Heart right ventricle (tissue), 16 donors: ENCODE results near the gene CMIP. TPM values are rescaled to one million over a fixed set of nuclear protein-coding genes. Genes with fewer than 3 reads are reported as not detected.

ENCODE experiments used
- ATAC-seq, 8 donors: fragments of 200-7000 bp; cut with Tn5 transposase; one replicate each; pipeline ENCODE4 v1.9.1; 2020; ENCODE audit warnings: mild to moderate bottlenecking in 8 of 8, moderate library complexity in 8 of 8, moderate number of reproducible peaks in 1 of 8
- DNase-seq, 2 donors: peaks; one replicate each; pipeline ENCODE4 v3.0.0-alpha.2; 2020
- H3K27ac ChIP-seq, 10 donors: fragments of 200-600 bp; sonication (generic) in 2 of 10; one replicate each; pipeline versions ENCODE4 v1.5.0 to v1.8.0; 2020 to 2022; ENCODE audit warnings: mild to moderate bottlenecking in 3 of 10
- H3K27me3 ChIP-seq, 7 donors: fragments of 200-600 bp; one replicate each; pipeline ENCODE4 v1.8.0; 2021 to 2022; ENCODE audit warnings: mild to moderate bottlenecking in 2 of 7
- H3K36me3 ChIP-seq, 9 donors: fragments of 200-600 bp; sonication (generic) in 1 of 9; one replicate each; pipeline versions ENCODE4 v1.5.0 to v1.8.0; 2020 to 2022; ENCODE audit warnings: mild to moderate bottlenecking in 2 of 9
- H3K4me1 ChIP-seq, 9 donors: fragments of 200-600 bp; sonication (generic) in 1 of 9; one replicate each; pipeline versions ENCODE4 v1.5.0 to v1.8.0; 2020 to 2022; ENCODE audit warnings: mild to moderate bottlenecking in 4 of 9
- H3K4me3 ChIP-seq, 10 donors: fragments of 200-600 bp; sonication (generic) in 2 of 10; one replicate each; pipeline versions ENCODE4 v1.5.0 to v1.8.0; 2020 to 2022; ENCODE audit warnings: mild to moderate bottlenecking in 7 of 10, moderate library complexity in 2 of 10
- H3K9me3 ChIP-seq, 11 donors: fragments of 200-600 bp in 10 of 11; sonication (generic) in 2 of 11; one replicate each; pipeline versions ENCODE4 v1.5.0 to v1.8.0; 2013 to 2022; ENCODE audit warnings: mild to moderate bottlenecking in 2 of 11, control low read depth in 1 of 11, moderate library complexity in 1 of 11
- CTCF ChIP-seq, 9 donors: fragments of 200-600 bp; sonication (generic) in 2 of 9; IDR thresholded peaks; one replicate each; pipeline versions ENCODE4 v1.5.0 to v1.8.0; 2021 to 2022; ENCODE audit warnings: antibody characterized with exemption in 9 of 9, mild to moderate bottlenecking in 5 of 9, moderate library complexity in 1 of 9
- WGBS, 2 donors: extraction: QIAGEN DNeasy Blood & Tissue Kit; methylation state at CpG; one replicate each; pipeline ENCODE4 v1.1.7; 2013; ENCODE audit warnings: inconsistent platforms in 1 of 2; 5-methylcytosine and 5-hydroxymethylcytosine counted together
- intact Hi-C, 10 donors: fragments of 100-400 bp; cut with DNase I; formaldehyde crosslinking; loops; one replicate each; pipeline versions ENCODE4 v1.11.1 to v1.14.2; 2022
- polyA plus RNA-seq, 2 donors: library from polyadenylated mRNA; stranded (reverse); fragments of 200-250 nt; gene quantifications; one replicate each; pipeline ENCODE4 v1.2.3, GENCODE V29; 2013
- total RNA-seq, 10 donors: library from RNA; stranded (reverse); fragmentation: NEBNext Ultra II Directional in 3 of 10; extraction: Animal tissue kit (Norgen Biotek cat#: 25700) in 3 of 10; gene quantifications; one replicate each; pipeline versions ENCODE4 v1.2.1 to v1.2.4, GENCODE V29; 2021 to 2023
- donor health status: Arrhythmogenic right ventricular cardiomyopathy.
- donor health status: ischemic (EF 13 %, LVEDD 7.1; RV severe dilation, severe dysfunction).
- donor health status: healthy with polysubstance abuse.
- donor health status: DM: no; HTN: yes; CAD: no.
- donor health status: DM: no; HTN: no; CAD: no.
- donor health status: ischemic (EF 25% LVEDD 6.9; RV normal size, moderate dysfunction).
- donor health status: ischemic (EF 25% LVEDD 5.7; RV mildly dilated, moderate dysfunction).
- donor health status: healthy.
- donor health status: DM: yes; HTN: yes; CAD: no.
- donor health status: Ischemic cardiomyopathy.
- donor health status: ischemic (EF 35%, LVEDD 5.7; RV mildly dilated, moderate dysfunction).
- donor health status: nonischemic (EF 11% LVEDD 7.7; RV severe dilation, severe dysfunction).
- donor health status: DM: yes; HTN: yes; CAD: no.
- donor health status: PGD.
- donor health status: ischemic (EF 29% LVEDD 5.4; RV normal size, mild dysfunction).
- donor health status: nonischemic (EF 23%, LVEDD 6.1; RV moderate dilation, normal function).

The CMIP gene
- total and polyA plus RNA-seq, 12 donors: 5.4 to 32.8 (median 13.0) TPM

DNA sequence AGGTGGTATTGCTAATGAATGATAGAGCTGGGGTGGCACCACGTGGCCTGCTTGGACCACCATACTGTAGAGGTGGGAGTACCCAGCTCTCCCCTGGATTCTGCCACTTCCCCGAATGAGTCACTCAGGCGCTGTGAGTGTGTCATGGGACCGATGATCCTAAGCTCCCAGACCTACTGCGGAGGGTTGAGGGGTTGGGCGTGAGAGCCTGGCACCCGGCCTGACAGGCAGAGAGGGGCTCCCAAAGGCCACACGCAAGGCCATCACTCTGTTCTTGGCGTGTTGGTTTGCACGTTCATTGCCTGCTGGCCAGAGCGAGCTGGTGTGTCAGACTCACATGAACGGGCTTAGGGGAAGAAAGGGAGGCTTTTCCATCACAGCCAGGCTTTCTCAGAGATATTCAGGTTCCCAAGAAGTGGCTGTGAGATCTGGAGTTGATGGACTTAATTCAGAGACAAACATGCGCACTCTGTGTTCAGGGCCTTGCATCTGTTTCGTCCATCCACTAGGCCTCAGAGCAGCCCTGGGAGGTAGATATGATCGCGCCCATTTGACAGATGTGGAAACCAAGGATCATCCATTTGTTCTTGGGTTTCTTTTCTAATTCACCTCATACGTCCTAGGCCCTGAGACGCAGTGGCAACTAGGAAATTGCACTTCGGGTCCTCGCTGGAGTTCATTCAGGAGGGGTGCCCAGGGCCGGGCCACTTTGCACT lies 41.4 kb downstream of the CMIP start:
- WGBS, 2 donors: 88 to 94% methylated on average over 21 of the region's 21 CpGs
- peaks cover 3 to 92% (median 54%) of the 10 kb centered on the region in 9 donors for H3K4me1 ChIP-seq

DNA sequence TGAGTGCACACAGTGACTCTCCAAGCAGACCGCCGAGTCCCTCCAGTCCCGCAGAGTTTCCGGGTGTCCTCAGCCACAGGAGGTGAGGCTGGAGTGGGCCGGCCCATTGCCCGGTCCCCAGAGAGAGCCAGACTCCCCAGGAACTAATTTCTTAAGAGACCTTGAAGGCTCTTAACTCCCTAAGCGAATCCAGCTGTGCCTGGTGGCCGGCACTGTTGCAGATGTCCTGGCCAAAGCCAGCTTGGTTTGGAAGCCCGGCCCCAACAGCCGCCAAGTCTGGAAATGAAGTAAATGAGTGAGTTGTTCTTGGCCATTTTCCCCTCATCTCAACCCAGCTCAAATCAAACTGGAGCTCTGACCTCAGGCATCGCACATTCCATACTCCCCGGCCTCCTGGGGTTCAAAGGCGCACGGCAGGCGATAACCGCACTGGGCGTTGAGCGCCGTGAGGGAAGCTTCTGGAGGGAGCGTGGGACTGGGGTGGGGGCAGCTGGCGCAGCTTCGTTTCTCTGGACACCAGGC lies 42.0 kb downstream of the CMIP start:
- H3K4me1 ChIP-seq: peaks cover 3 to 90% (median 54%) of the 10 kb centered on the region in 9 donors
- H3K36me3 ChIP-seq: no peaks in the 10 kb centered on the region
- H3K9me3 ChIP-seq: no peaks in the 10 kb centered on the region
- ATAC-seq: peak; percentile 19 to 68 (median 62)
- peak overlapping the region in 2 of 10 donors; percentile 17 to 31 for H3K27ac ChIP-seq
- H3K27me3 ChIP-seq: no peaks in the 10 kb centered on the region
- 67 to 75% methylated on average over 22 of the region's 22 CpGs for WGBS, 2 donors
- no peak for TF ChIP-seq CTCF (IDR thresholded peaks at IDR 0.05)
- intact Hi-C loops: no loop called here
- peak; percentile 52 to 59 for DNase-seq
- H3K4me3 ChIP-seq: no peak overlapping the region

More for the DNA sequence above, 41.4 kb downstream of the CMIP start:
- no peaks in the 10 kb centered on the region for H3K9me3 ChIP-seq
- H3K36me3 ChIP-seq: no peaks in the 10 kb centered on the region
- no peak overlapping the region for H3K4me3 ChIP-seq
- TF ChIP-seq CTCF (IDR thresholded peaks at IDR 0.05): no peak
- intact Hi-C loops: no loop called here
- H3K27ac ChIP-seq: peak overlapping the region in 1 of 10 donors; percentile 17
- DNase-seq: no peak
- H3K27me3 ChIP-seq: no peaks in the 10 kb centered on the region
- ATAC-seq: no peak

DNA sequence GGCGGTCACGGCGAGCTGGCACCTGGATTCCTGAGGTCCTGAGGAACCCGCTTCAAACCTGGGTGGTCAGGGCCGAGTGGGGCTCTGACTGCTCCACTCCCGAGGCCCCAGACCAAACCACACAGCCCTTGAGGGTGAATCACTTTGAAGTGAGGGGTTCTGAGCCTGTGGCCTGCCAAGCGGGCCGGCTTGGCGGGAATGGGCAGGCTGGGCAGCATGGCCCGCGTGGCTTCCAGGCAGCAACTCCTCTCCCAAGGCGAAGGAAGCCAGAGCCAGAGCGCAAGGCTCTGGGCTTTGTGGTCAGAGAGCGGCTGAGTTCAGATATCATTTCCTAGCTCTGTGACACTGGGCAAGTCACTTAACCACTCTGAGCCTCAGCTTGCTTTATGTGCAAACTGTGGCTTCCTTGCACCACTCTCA lies 42.7 kb downstream of the CMIP start:
- Histone ChIP-seq H3K36me3 (no peaks in the 10 kb centered on the region), H3K4me1 (peaks cover 6 to 90% (median 57%) of the 10 kb centered on the region in 9 donors), H3K27me3 (no peaks in the 10 kb centered on the region), H3K27ac (peak overlapping the region in 1 of 10 donors; percentile 31), H3K9me3 (no peaks in the 10 kb centered on the region), H3K4me3 (no peak overlapping the region)
- TF ChIP-seq CTCF (IDR thresholded peaks at IDR 0.05): no peak
- intact Hi-C loops: no loop called here
- 92% methylated on average over 14 of the region's 14 CpGs for WGBS, 2 donors
- ATAC-seq: no peak
- no peak for DNase-seq

DNA sequence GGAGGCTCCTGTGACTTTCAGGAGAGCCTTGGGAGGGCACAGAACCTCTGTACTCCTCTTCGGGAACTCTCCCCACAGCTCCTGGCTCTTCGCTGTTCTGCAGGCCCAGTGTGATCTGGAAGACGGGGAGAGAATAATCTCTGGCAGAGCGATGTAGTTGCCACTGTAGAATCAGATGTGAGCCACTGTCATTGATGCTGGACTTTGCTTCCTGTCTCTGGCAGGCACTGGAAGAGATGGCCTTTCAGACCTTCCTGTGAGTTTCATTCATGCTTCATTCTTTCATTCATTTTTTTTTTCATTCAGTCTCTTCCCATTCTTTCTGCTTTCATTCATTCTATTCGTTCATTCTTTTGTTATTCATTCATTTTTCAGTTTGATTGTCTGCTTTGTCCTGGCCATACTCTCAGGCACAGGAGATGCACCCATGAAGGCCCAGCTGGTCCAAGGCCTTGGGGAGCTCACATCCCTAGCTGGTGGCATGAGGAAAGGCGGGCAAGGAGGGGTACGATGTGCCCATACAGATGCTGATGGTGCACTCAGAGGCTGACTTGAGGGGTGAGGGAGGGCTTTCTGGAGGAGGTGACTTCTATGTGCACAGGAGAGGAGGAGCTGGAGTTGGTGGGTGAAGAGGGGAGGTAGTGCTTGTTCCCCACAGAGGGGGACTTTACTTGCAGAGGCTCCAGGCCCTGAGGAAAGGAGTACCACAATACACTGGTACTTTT lies 44.2 kb downstream of the CMIP start:
- ATAC-seq (no peak), DNase-seq (no peak)
- H3K36me3 ChIP-seq: no peaks in the 10 kb centered on the region
- no peak for TF ChIP-seq CTCF (IDR thresholded peaks at IDR 0.05)
- H3K4me3 ChIP-seq: no peak overlapping the region
- H3K27me3 ChIP-seq: no peaks in the 10 kb centered on the region
- H3K27ac ChIP-seq: no peak overlapping the region
- WGBS, 2 donors: 92 to 97% methylated on average over 7 of the region's 7 CpGs
- H3K4me1 ChIP-seq: peaks cover 9 to 90% (median 56%) of the 10 kb centered on the region in 9 donors
- intact Hi-C loops: no loop called here
- H3K9me3 ChIP-seq: no peaks in the 10 kb centered on the region
